Esophagus squamous epithelium (tissue), 5 donors: Measurements from ENCODE around the gene RBPJL. TPM values are rescaled to one million over a fixed set of nuclear protein-coding genes. Genes with fewer than 3 reads are reported as not detected.
A peak's percentile ranks its signal among the peaks of the same experiment; 100 is the strongest.

ENCODE experiments used
- DNase-seq: peaks from one replicate; lab custom pipeline; 2025; lab: John Stamatoyannopoulos, UW
- H3K27ac ChIP-seq, 4 donors: fragments of 200-600 bp; sonication (generic); one replicate each; pipeline ENCODE4 v1.5.1; 2016 to 2019; ENCODE audit warnings: mild to moderate bottlenecking in 1 of 4
- H3K27me3 ChIP-seq, 4 donors: fragments of 200-600 bp; sonication (generic); 1 replicate in 3 of 4; 2 replicates in 1 of 4; pipeline versions ENCODE4 v1.5.1 to v1.6.0; 2017 to 2021; ENCODE audit warnings: antibody characterized with exemption in 1 of 4
- H3K36me3 ChIP-seq, 3 donors: fragments of 200-600 bp; sonication (generic); one replicate each; pipeline ENCODE4 v1.5.1; 2016 to 2019
- H3K4me1 ChIP-seq, 3 donors: fragments of 200-600 bp; sonication (generic); one replicate each; pipeline ENCODE4 v1.5.1; 2017 to 2019
- H3K4me3 ChIP-seq, 4 donors: fragments of 200-600 bp; sonication (generic); 1 replicate in 3 of 4; 2 replicates in 1 of 4; pipeline ENCODE4 v1.5.1; 2016 to 2019; ENCODE audit warnings: mild to moderate bottlenecking in 2 of 4, moderate library complexity in 1 of 4
- H3K9me3 ChIP-seq, 3 donors: fragments of 200-600 bp; sonication (generic); one replicate each; pipeline ENCODE4 v1.5.1; 2016 to 2019
- POLR2A ChIP-seq, 4 donors: fragments of 450-650 bp; IDR thresholded peaks; one replicate each; pipeline ENCODE4 v1.6.1; 2017; ENCODE audit warnings: antibody characterized with exemption in 4 of 4, mild to moderate bottlenecking in 4 of 4, moderate library complexity in 3 of 4
- WGBS, 2 donors: methylation state at CpG; one replicate each; pipeline ENCODE4 v1.1.5; 2018; 5-methylcytosine and 5-hydroxymethylcytosine counted together
- intact Hi-C: fragments of 100-400 bp; cut with DNase I; formaldehyde crosslinking; loops from one replicate; pipeline ENCODE4 v1.15.0; 2022
- total RNA-seq, 4 donors: library from RNA; depleted of rRNA; stranded (reverse); fragments of >200 nt; gene quantifications; one replicate each; pipeline ENCODE4 v1.1.0, GENCODE V29; 2016
- TF ChIP-seq, protein P1 (sequence below), 6 experiments: fragments of 450-650 bp in 4 of 6; fragments of 200-600 bp in 2 of 6; sonication (generic) in 2 of 6; IDR thresholded peaks; one replicate each; pipeline ENCODE4 v1.5.1; 2016 to 2019; ENCODE audit warnings: antibody characterized with exemption in 6 of 6, mild to moderate bottlenecking in 4 of 6, moderate library complexity in 4 of 6
- donor health status: DM: yes; HTN: yes; CAD: no.

The RBPJL gene
- total RNA-seq, 4 donors from 2014 or later = not detected

DNA sequence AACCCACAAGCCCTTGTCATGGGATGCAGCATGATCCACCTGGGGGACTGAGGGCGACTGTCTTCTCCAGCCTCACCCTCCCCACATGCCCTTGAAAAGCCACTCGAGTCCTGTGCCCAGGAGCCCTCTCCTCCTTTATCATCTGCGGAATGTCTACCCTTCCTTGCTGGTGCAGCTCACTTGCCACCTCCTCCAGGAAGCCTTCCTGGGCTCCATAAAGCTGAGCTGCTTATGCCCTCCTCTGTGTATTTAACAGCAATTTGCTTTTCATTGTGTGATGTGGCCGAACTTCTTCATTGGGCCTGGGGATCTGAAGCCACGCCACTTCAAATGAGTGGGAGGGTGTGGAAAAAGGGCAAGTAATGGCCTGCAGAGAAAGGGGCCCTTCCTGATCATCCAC lies 17.8 kb upstream of the RBPJL start:
- intact Hi-C loops = no loop called here
- 73 to 90% methylated on average over 5 of the region's 5 CpGs for WGBS, 2 donors
- DNase-seq = no peak
- H3K27me3 ChIP-seq = peaks cover 0 to 29% (median 0%) of the 10 kb centered on the region in 4 donors
- no peaks in the 10 kb centered on the region for H3K36me3 ChIP-seq
- no peak overlapping the region for H3K27ac ChIP-seq
- H3K4me1 ChIP-seq = peaks cover 6 to 41% (median 8%) of the 10 kb centered on the region in 3 donors
- no peak for TF ChIP-seq POLR2A (IDR thresholded peaks at IDR 0.05)
- TF ChIP-seq, protein P1, sequence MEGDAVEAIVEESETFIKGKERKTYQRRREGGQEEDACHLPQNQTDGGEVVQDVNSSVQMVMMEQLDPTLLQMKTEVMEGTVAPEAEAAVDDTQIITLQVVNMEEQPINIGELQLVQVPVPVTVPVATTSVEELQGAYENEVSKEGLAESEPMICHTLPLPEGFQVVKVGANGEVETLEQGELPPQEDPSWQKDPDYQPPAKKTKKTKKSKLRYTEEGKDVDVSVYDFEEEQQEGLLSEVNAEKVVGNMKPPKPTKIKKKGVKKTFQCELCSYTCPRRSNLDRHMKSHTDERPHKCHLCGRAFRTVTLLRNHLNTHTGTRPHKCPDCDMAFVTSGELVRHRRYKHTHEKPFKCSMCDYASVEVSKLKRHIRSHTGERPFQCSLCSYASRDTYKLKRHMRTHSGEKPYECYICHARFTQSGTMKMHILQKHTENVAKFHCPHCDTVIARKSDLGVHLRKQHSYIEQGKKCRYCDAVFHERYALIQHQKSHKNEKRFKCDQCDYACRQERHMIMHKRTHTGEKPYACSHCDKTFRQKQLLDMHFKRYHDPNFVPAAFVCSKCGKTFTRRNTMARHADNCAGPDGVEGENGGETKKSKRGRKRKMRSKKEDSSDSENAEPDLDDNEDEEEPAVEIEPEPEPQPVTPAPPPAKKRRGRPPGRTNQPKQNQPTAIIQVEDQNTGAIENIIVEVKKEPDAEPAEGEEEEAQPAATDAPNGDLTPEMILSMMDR (IDR thresholded peaks at IDR 0.05) = no peak
- H3K9me3 ChIP-seq = no peaks in the 10 kb centered on the region
- no peak overlapping the region for H3K4me3 ChIP-seq

DNA sequence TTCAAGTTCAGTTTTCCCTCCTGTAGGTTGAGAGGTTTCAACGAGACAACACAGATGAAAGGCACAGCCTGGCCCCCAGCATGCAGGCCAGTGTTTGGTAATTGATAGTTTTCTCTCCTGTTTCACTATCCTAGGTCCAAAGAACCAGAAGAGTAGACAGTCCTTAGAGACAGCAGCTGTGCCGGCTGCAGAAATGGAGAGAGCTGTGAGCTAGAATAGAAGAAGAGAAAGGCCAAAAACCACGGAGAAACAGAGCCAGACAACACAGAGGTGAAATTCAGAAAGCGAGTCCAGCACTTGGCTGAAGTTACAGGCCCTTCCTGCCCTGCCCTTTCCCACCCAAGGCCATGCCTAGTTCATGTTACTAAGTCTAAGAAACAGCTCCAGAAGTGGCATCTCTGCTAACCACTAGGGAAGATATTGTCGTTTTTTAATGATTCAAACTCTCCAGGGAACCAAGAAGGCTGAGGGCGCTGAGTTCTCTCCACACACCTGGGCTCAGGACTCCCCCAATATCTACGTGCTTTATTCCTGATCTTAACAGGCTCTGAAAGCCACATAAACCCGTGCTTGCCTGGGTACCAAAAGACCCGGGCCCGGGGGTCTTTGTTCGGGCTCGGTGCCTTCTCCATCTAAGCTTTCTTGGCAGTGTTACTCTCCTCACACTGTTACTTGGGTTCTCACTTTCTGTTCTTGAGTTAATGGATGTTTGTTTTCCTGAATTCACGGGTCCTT lies 16.5 kb upstream of the RBPJL start:
- 66 to 78% methylated on average over 10 to 12 of the region's 13 CpGs for WGBS, 2 donors
- H3K9me3 ChIP-seq = no peaks in the 10 kb centered on the region
- H3K36me3 ChIP-seq = no peaks in the 10 kb centered on the region
- no peak overlapping the region for H3K27ac ChIP-seq
- peaks cover 5 to 35% (median 6%) of the 10 kb centered on the region in 3 donors for H3K4me1 ChIP-seq
- intact Hi-C loops = loop anchor here (10.0 kb wide), 1 partner anchor 155 kb away; no protein-coding TSS in a partner anchor
- DNase-seq = no peak
- TF ChIP-seq, protein P1 (IDR thresholded peaks at IDR 0.05) = no peak
- no peak for TF ChIP-seq POLR2A (IDR thresholded peaks at IDR 0.05)
- H3K4me3 ChIP-seq = no peak overlapping the region
- H3K27me3 ChIP-seq = peaks cover 0 to 41% (median 0%) of the 10 kb centered on the region in 4 donors

DNA sequence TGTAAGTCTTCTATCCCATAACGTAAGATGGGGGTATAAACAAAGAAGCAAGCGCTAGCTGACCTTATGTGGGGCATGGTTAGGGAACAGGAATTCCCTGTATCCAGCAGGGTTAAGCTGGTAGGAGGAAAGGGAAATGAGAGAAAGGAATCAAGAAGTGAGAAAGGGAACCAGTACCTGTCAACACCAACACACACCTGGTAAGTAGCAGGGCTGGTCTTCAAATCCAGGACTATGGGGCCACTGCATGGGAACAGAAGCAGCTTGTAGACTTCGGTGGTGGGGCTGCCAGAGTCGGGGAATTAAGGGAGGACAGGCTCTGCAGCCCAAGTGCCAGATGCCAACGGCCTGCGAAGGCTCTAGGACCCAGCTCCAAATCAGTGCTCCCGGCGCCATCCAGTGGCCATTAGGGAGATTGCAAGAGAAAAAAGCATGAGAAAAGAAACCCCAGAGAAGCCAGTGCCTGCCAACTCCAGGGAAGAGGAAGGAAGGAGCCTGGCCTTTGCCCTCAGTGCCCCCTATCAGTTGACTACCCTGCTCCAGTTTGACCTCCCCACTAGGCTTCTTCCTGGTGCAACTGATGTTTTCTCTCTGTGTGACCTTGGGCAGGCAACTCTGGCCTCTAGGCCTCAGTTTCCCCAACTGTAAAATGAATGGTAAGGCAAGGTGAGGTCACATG lies 15.8 kb upstream of the RBPJL start:
- intact Hi-C loops = loop anchor here (10.0 kb wide), 1 partner anchor 156 kb away; no protein-coding TSS in a partner anchor
- WGBS, 2 donors = 13% methylated on average over 4 to 7 of the region's 8 CpGs
- peaks cover 0 to 49% (median 0%) of the 10 kb centered on the region in 4 donors for H3K27me3 ChIP-seq
- no peaks in the 10 kb centered on the region for H3K9me3 ChIP-seq
- no peak overlapping the region for H3K4me3 ChIP-seq
- no peak overlapping the region for H3K27ac ChIP-seq
- no peaks in the 10 kb centered on the region for H3K36me3 ChIP-seq
- TF ChIP-seq, protein P1 (IDR thresholded peaks at IDR 0.05) = peak; percentile 66 to 92 (median 84)
- no peak for TF ChIP-seq POLR2A (IDR thresholded peaks at IDR 0.05)
- H3K4me1 ChIP-seq = peaks cover 5 to 28% (median 6%) of the 10 kb centered on the region in 3 donors
- no peak for DNase-seq

DNA sequence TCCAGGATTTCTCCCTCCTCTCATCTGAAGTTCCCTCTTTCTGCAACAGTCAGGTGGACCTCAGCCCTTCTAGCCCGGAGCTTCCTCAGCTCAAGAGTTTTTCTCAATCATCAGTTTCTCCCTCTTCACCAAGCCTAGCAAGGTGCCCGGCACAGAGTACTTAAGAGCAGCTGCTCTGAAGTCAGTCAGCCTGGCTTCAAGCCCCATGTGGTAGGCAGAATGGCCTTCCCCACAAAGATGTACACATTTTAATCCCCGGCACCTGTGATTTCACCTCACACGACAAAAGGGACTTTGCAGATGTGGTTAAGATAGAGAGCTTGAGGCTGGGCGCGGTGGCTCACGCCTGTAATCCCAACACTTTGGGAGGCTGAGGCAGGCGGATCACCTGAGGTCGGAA lies 15.1 kb upstream of the RBPJL start:
- DNase-seq = no peak
- Histone ChIP-seq H3K27ac (no peak overlapping the region), H3K36me3 (no peaks in the 10 kb centered on the region), H3K4me1 (peaks cover 5 to 23% (median 6%) of the 10 kb centered on the region in 3 donors), H3K27me3 (peaks cover 0 to 56% (median 0%) of the 10 kb centered on the region in 4 donors), H3K4me3 (no peak overlapping the region), H3K9me3 (no peaks in the 10 kb centered on the region)
- WGBS, 2 donors = 71 to 80% methylated on average over 2 to 9 of the region's 9 CpGs
- intact Hi-C loops = loop anchor here (10.0 kb wide), 1 partner anchor 157 kb away; no protein-coding TSS in a partner anchor
- TF ChIP-seq, protein P1 (IDR thresholded peaks at IDR 0.05) = no peak
- no peak for TF ChIP-seq POLR2A (IDR thresholded peaks at IDR 0.05)

DNA sequence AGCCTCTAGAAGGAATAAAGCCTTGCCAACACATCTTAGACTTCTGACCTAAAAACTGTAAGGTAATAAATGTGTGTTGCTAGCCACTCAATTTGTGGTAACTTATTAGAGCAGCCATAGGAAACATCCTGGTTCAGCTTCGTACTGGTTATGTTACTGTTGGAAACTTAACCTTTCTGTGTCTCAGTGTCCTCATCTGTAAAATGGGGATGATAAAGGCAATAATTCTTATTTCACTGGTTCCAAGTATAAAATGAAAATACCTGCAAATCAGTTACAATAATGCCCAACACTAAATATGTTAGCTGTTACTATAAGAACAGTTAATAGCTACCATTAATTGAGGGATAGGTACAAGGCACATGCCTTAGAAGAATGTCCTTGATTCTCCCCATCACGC lies 14.3 kb upstream of the RBPJL start:
- Histone ChIP-seq H3K27me3 (peaks cover 0 to 56% (median 0%) of the 10 kb centered on the region in 4 donors), H3K36me3 (no peaks in the 10 kb centered on the region), H3K27ac (no peak overlapping the region), H3K9me3 (no peaks in the 10 kb centered on the region), H3K4me3 (no peak overlapping the region), H3K4me1 (peaks cover 5 to 23% (median 6%) of the 10 kb centered on the region in 3 donors)
- intact Hi-C loops = loop anchor here (10.0 kb wide), 1 partner anchor 158 kb away; no protein-coding TSS in a partner anchor
- TF ChIP-seq POLR2A (IDR thresholded peaks at IDR 0.05) = no peak
- no peak for DNase-seq
- 84 to 89% methylated on average over 2 of the region's 2 CpGs for WGBS, 2 donors
